Activated B cell treated with CpG ODN at 0.5 μM for 24 hours (primary cell): ENCODE measurements around the gene PAPSS1. TPM values are rescaled to one million over a fixed set of nuclear protein-coding genes. Genes with fewer than 3 reads are reported as not detected.

ENCODE experiments used
- ATAC-seq: fragments of 200-7000 bp; cut with Tn5 transposase; one replicate; pipeline ENCODE4 v1.10.0; 2021; ENCODE audit warnings: low read depth, mild to moderate bottlenecking, moderate library complexity
- CTCF ChIA-PET: fragments of 350-600 bp; sonication (Branson Sonifier 250); formaldehyde crosslinking; loops from one replicate; lab custom pipeline; 2021; ENCODE audit warnings: antibody characterized with exemption; lab: Charles Lee
- POLR2A ChIA-PET: fragments of 350-600 bp; sonication (Branson Sonifier 250); formaldehyde crosslinking; loops from one replicate; lab custom pipeline; 2021; ENCODE audit warnings: antibody characterized with exemption; lab: Charles Lee
- DNase-seq: peaks from one replicate; pipeline ENCODE4 v3.0.0; 2022
- H3K27ac Mint-ChIP-seq: one replicate; pipeline ENCODE4 v1.8.0; 2020; ENCODE audit warnings: mixed read lengths
- H3K27me3 Mint-ChIP-seq: one replicate; pipeline ENCODE4 v1.8.0; 2021; ENCODE audit warnings: mixed read lengths
- H3K36me3 Mint-ChIP-seq: one replicate; pipeline ENCODE4 v1.8.0; 2021; ENCODE audit warnings: low read depth, mixed read lengths
- H3K4me1 Mint-ChIP-seq: one replicate; pipeline ENCODE4 v1.8.0; 2021; ENCODE audit warnings: mixed read lengths
- H3K4me3 Mint-ChIP-seq: one replicate; pipeline ENCODE4 v1.8.0; 2020; ENCODE audit warnings: mild to moderate bottlenecking, mixed read lengths
- H3K9me3 Mint-ChIP-seq: one replicate; pipeline ENCODE4 v1.8.0; 2020; ENCODE audit warnings: mixed read lengths
- intact Hi-C: fragments of 100-400 bp; cut with micrococcal nuclease; formaldehyde crosslinking; loops from one replicate; pipeline ENCODE4 v1.15.1; 2024
- total RNA-seq: library from RNA; stranded (reverse); gene quantifications from 2 replicates; pipeline ENCODE4 v1.2.3, GENCODE V29; 2022
- TF ChIP-seq, protein P1 (sequence below): fragments of 200-600 bp; IDR thresholded peaks from one replicate; pipeline ENCODE4 v1.8.0; 2022; ENCODE audit warnings: antibody characterized with exemption, mild to moderate bottlenecking

The PAPSS1 gene
- total RNA-seq, 1 donor from 2014 or later: 31.8 TPM

DNA sequence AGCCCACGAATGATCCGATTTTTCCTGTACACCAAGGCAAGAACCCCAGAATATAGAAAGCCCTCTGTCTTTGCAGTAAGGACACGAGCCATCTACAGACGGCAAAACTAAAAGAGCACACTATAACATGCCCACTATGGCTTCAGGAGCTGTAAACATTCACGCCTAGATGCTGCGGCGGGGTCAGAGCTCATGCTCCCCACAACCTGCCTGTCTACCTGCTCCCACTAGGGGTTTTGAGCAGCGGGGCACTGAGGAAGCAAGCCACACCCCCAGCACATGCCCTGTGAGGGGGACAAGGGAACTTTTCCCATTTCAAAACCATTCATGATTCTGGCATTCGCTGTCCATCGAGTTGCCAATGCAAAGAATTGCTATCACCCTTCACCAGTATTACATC is 144.8 kb downstream of the PAPSS1 start:
- ATAC-seq: no peak
- CTCF ChIA-PET: no interaction called here
- no peak for DNase-seq
- Mint-ChIP-seq H3K36me3 (no peaks in the 10 kb centered on the region), H3K27ac (no peak overlapping the region), H3K4me3 (no peak overlapping the region), H3K4me1 (no peaks in the 10 kb centered on the region), H3K9me3 (no peaks in the 10 kb centered on the region), H3K27me3 (no peaks in the 10 kb centered on the region)
- POLR2A ChIA-PET: no interaction called here
- TF ChIP-seq, protein P1, sequence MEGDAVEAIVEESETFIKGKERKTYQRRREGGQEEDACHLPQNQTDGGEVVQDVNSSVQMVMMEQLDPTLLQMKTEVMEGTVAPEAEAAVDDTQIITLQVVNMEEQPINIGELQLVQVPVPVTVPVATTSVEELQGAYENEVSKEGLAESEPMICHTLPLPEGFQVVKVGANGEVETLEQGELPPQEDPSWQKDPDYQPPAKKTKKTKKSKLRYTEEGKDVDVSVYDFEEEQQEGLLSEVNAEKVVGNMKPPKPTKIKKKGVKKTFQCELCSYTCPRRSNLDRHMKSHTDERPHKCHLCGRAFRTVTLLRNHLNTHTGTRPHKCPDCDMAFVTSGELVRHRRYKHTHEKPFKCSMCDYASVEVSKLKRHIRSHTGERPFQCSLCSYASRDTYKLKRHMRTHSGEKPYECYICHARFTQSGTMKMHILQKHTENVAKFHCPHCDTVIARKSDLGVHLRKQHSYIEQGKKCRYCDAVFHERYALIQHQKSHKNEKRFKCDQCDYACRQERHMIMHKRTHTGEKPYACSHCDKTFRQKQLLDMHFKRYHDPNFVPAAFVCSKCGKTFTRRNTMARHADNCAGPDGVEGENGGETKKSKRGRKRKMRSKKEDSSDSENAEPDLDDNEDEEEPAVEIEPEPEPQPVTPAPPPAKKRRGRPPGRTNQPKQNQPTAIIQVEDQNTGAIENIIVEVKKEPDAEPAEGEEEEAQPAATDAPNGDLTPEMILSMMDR: no peak
- intact Hi-C loops: no loop called here

DNA sequence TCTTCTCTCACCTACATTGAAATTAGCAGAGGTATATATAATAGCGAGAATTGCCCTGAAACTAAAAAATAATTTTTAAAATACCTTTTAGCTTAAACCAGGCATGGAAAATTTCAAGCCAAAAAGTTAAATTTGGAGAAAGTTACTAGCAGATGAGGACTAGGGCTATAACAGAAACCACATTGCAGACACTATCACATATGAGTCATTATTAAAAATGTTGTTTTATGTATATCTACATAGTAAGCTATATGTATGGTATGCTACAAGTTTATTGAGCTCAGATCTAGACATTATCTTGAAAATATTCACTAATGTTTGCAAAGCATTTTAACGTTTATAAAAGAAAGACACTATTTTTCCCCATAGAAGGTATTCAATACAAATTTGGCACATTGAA is 147.8 kb downstream of the PAPSS1 start:
- Mint-ChIP-seq H3K36me3 (no peaks in the 10 kb centered on the region), H3K4me3 (no peak overlapping the region)

DNA sequence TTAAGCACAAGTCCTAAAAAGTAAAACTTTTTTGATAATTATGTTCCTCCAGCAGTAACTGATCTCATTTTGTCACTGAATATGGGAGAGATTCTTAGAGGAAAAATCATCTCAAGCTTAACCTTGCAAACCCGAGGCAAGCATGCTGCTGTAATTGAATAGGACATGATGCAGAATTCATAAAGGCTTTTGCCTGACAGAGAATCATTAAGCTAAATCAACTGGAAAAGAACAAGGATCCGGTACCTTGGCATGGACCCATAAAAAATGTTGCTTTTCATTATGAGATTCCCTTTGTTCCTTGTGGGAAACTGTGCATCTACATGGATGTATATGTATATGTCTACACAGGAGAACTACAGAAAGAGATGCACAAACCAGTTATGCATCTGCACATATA is 149.1 kb downstream of the PAPSS1 start:
- Mint-ChIP-seq H3K4me1 (no peaks in the 10 kb centered on the region), H3K27ac (no peak overlapping the region), H3K4me3 (no peak overlapping the region), H3K9me3 (peaks cover 12% of the 10 kb centered on the region), H3K27me3 (peaks cover 3% of the 10 kb centered on the region), H3K36me3 (no peaks in the 10 kb centered on the region)
- ChIA-PET POLR2A (no interaction called here), CTCF (no interaction called here)
- intact Hi-C loops: no loop called here
- TF ChIP-seq, protein P1: no peak
- DNase-seq: no peak
- no peak for ATAC-seq

More for the DNA sequence above, 147.8 kb downstream of the PAPSS1 start:
- Mint-ChIP-seq H3K27me3 (no peaks in the 10 kb centered on the region), H3K4me1 (no peaks in the 10 kb centered on the region), H3K27ac (no peak overlapping the region), H3K9me3 (peaks cover 5% of the 10 kb centered on the region)
- no peak for ATAC-seq
- intact Hi-C loops: no loop called here
- ChIA-PET POLR2A (no interaction called here), CTCF (no interaction called here)
- TF ChIP-seq, protein P1: no peak
- DNase-seq: no peak

DNA sequence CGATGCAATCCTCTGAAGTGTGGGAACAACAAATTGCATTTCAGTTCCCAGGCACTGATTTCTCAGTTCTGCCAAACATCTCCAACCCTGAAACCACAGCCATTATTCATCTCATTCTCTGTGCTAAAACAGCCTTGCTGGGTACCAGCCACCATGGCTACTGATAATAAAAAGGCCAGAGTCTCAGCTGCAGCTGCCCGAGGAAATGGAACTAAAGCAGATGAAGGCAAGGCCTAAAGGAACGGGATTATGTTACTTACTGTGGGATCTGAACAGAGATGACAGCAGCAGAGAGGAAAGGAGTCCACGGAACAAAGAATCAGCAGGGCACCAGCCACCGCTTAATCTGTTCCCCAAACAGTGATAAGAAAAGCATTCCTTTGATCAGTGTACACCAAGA is 155.7 kb downstream of the PAPSS1 start:
- H3K36me3 Mint-ChIP-seq: no peaks in the 10 kb centered on the region
- CTCF ChIA-PET: no interaction called here
- peaks cover 20% of the 10 kb centered on the region for H3K9me3 Mint-ChIP-seq
- peaks cover 3% of the 10 kb centered on the region for H3K27me3 Mint-ChIP-seq
- ATAC-seq: no peak
- POLR2A ChIA-PET: no interaction called here
- intact Hi-C loops: no loop called here
- H3K4me3 Mint-ChIP-seq: no peak overlapping the region
- TF ChIP-seq, protein P1: no peak
- H3K4me1 Mint-ChIP-seq: no peaks in the 10 kb centered on the region
- no peak overlapping the region for H3K27ac Mint-ChIP-seq
- no peak for DNase-seq

Other genes starting within 250 kb of the PAPSS1 start
- gene SGMS2, start 104.7 kb upstream of the PAPSS1 start, total RNA-seq: not detected in 2 replicates
- gene CYP2U1, start 211.3 kb upstream of the PAPSS1 start, total RNA-seq: 9.2 and 11.6 TPM in 2 replicates